Stimulated activated naive CD8-positive, alpha-beta T cell treated with anti-CD3 and anti-CD28 coated beads, Interleukin-15, Interleukin-2, amounts not matched to agents 100 ng/mL and 50 ng/mL, for 24 hours (primary cell): ENCODE data around the gene TPP1.

Experiments
- H3K27ac Mint-ChIP-seq: one replicate; pipeline ENCODE4 v1.8.0; 2021; ENCODE audit warnings: mild to moderate bottlenecking, mixed read lengths
- H3K27me3 Mint-ChIP-seq: one replicate; pipeline ENCODE4 v1.8.0; 2021; ENCODE audit warnings: mixed read lengths
- H3K36me3 Mint-ChIP-seq: one replicate; pipeline ENCODE4 v1.8.0; 2021; ENCODE audit warnings: low read depth, mixed read lengths
- H3K4me1 Mint-ChIP-seq: one replicate; pipeline ENCODE4 v1.8.0; 2021; ENCODE audit warnings: low read depth, mixed read lengths
- H3K4me3 Mint-ChIP-seq: one replicate; pipeline ENCODE4 v1.8.0; 2021; ENCODE audit warnings: mild to moderate bottlenecking, mixed read lengths
- H3K9me3 Mint-ChIP-seq: one replicate; pipeline ENCODE4 v1.8.0; 2021; ENCODE audit warnings: mixed read lengths

Gene TPP1

DNA sequence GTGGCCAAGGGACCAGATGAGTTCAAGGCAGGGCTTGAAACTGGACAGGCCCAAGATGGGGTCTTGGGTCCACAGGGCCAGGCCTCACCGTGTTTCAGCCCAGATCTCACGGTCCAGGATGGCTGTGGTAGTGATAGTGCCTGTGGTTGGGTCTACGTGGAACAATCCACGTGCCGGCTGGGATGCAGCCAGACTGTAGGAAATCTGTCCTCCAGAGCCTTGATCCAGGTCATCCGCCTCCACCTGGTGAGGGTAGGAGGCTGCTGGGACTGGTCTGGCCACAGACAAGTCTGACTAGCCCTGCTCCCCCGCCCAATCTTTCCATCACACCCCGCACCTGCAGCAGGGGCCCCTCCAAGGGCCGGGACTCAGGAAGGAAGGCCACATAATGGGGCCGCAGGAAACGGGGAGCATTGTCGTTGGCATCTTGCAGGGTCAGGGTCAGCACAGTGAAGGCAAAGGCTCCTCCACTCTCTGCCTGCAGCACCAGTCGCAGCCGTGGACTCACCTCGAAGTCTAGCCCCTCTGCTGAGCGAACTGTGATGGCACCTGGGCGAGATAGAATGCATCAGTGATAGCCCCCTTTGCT is 6.7 kb upstream of the TPP1 start:
- no peaks in the 10 kb centered on the region for H3K36me3 Mint-ChIP-seq
- H3K9me3 Mint-ChIP-seq = no peaks in the 10 kb centered on the region
- no peak overlapping the region for H3K27ac Mint-ChIP-seq
- H3K27me3 Mint-ChIP-seq = no peaks in the 10 kb centered on the region
- H3K4me1 Mint-ChIP-seq = peaks cover 16% of the 10 kb centered on the region
- H3K4me3 Mint-ChIP-seq = no peak overlapping the region

GRCh38 chr11:6625156-6625831 is 6.1 kb upstream of the TPP1 start:
- Mint-ChIP-seq H3K27ac (no peak overlapping the region), H3K4me1 (peaks cover 16% of the 10 kb centered on the region), H3K36me3 (no peaks in the 10 kb centered on the region), H3K9me3 (no peaks in the 10 kb centered on the region), H3K27me3 (no peaks in the 10 kb centered on the region), H3K4me3 (no peak overlapping the region)

- Mint-ChIP-seq H3K27ac (no peak overlapping the region), H3K36me3 (no peaks in the 10 kb centered on the region), H3K4me1 (peaks cover 16% of the 10 kb centered on the region), H3K4me3 (no peak overlapping the region), H3K9me3 (no peaks in the 10 kb centered on the region), H3K27me3 (no peaks in the 10 kb centered on the region)
These were observed 4.5 kb upstream of the TPP1 start for GRCh38 chr11:6623391-6624363.

GRCh38 chr11:6622261-6623171 is 3.3 kb upstream of the TPP1 start:
- no peaks in the 10 kb centered on the region for H3K9me3 Mint-ChIP-seq
- no peak overlapping the region for H3K4me3 Mint-ChIP-seq
- H3K27ac Mint-ChIP-seq = no peak overlapping the region
- H3K27me3 Mint-ChIP-seq = no peaks in the 10 kb centered on the region
- H3K36me3 Mint-ChIP-seq = no peaks in the 10 kb centered on the region
- peaks cover 10% of the 10 kb centered on the region for H3K4me1 Mint-ChIP-seq

DNA sequence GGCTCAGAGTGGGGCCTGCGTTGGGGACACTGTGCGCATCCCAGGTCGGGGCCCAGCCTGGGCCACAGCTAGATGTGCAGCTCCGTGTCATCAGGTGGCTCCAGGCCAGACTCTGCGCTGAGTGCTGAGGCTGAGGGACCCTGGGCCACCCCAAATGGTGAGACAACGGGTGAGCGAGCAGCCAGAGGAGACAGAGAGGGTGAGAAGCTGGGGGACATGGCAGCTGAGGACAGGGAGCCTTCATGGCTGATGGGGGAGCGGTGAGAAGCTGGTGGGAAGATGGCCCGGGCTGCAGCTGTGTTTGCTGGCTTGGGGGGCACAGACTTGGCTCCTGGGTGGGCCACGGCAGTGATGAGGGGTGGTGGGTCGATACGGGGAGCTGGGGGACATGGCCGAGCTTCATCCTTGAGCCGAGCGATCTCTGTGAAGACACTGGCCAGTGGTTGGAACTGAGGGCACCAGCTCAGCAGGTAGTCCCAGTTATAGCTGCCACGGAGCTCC is 2.5 kb upstream of the TPP1 start:
- peaks cover 4% of the 10 kb centered on the region for H3K4me1 Mint-ChIP-seq
- no peak overlapping the region for H3K27ac Mint-ChIP-seq
- H3K27me3 Mint-ChIP-seq = no peaks in the 10 kb centered on the region
- no peaks in the 10 kb centered on the region for H3K9me3 Mint-ChIP-seq
- no peak overlapping the region for H3K4me3 Mint-ChIP-seq
- no peaks in the 10 kb centered on the region for H3K36me3 Mint-ChIP-seq

- Mint-ChIP-seq H3K27ac (no peak overlapping the region), H3K36me3 (peaks cover 5% of the 10 kb centered on the region), H3K9me3 (no peaks in the 10 kb centered on the region), H3K27me3 (no peaks in the 10 kb centered on the region), H3K4me1 (peaks cover 10% of the 10 kb centered on the region), H3K4me3 (no peak overlapping the region)
These were observed 1.4 kb upstream of the TPP1 start for GRCh38 chr11:6620636-6621035.

DNA sequence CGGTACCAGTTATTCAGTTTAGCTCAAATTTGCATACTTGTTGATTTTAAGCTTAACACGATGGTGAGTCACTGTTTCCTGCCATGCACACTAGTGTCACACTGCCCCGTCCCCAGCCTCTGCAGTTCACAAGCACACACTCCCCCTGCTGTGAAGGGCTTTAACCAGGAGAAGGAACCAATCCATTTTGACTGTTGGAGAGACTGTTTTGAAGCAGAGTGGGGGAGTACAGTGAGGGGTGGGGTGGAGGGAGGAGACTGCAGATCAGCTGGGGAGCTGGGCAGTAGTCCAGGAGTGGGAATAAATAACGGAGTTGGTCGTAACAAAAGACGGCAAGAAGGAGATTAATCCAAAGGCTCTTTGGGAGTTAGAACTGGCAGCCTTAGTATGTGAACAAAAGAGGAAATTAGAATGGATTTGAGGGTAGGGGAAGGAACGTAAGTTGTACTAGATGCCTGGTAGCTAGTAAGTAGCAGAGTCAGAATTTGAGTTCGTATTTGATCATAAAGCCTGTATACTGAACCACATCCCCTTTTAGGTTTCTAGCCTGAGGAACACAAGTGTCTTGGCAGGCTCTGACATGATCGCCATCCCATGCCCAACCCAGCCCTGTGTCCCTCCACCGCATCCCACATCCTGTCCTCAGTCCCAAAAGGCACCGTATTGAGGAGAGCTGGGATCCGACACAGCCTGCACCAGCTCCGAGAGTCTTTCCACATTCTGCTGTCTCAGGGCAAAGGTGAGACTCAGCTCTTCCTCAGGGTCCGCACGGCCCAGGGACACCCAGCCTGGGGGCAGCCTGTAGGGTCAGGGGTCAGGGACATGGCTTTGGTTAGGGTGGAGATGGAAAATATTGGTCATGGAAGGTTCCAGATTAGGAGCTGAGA is 862 bp downstream of the TPP1 start:
- peaks cover 11% of the 10 kb centered on the region for H3K4me1 Mint-ChIP-seq
- no peak overlapping the region for H3K4me3 Mint-ChIP-seq
- H3K9me3 Mint-ChIP-seq = no peaks in the 10 kb centered on the region
- peaks cover 11% of the 10 kb centered on the region for H3K36me3 Mint-ChIP-seq
- H3K27ac Mint-ChIP-seq = no peak overlapping the region
- H3K27me3 Mint-ChIP-seq = no peaks in the 10 kb centered on the region

DNA sequence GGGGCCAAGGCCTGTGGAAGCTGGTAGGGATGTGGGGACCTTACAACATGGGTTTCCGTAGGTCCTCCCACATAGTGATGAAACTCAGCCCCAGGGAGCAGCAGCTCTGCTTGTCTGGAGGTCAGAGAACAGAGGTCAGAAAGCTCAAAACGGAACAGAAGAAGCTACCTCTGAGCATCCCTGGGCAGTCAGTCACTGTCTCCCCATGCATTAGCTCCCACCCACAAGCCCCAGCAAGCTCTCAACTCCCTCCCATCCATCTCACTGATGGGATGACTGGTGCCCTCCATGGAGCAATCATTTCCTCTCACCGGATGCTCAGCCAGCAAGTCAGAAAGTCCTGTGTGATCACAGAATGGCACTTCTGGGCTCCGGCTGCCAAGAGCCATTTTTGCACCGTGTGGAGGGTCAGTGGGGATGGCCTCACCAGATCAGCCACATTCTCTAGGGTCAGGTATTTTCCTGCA is 1.9 kb downstream of the TPP1 start:
- Mint-ChIP-seq H3K9me3 (no peaks in the 10 kb centered on the region), H3K36me3 (peaks cover 11% of the 10 kb centered on the region), H3K27me3 (no peaks in the 10 kb centered on the region), H3K27ac (no peak overlapping the region), H3K4me1 (peaks cover 11% of the 10 kb centered on the region), H3K4me3 (no peak overlapping the region)

DNA sequence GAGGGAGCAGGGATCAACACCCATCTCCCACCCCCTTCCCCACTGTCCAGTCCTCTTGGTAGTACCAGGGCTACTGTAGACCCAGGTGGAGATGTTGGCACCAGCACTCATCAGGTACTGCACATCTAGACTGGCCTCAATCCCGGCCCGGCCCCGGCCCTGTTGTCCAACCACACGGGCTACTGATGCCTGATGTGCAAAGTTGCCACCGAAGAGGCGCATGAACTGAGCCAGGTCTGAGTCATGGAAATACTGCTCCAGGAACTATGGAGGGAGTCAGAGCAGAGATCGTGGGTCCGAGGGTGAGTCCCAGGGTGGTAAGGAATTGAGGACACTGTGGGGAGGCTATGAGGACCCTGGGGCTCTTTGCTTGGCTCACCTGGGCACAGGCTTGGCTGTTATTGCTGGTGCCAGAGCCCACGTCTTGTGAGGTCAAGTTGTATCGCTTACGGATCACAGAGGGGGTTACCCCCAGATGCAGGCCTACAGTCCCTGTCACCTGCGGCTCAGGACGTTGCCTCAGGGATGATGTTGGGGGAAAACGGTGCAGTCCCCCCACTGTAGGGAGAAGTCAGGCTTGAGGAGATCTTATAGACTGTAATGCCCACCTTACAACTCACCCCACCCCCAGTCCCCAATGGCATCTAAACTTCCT is 2.5 kb downstream of the TPP1 start:
- H3K9me3 Mint-ChIP-seq = no peaks in the 10 kb centered on the region
- no peaks in the 10 kb centered on the region for H3K27me3 Mint-ChIP-seq
- H3K27ac Mint-ChIP-seq = no peak overlapping the region
- peaks cover 11% of the 10 kb centered on the region for H3K36me3 Mint-ChIP-seq
- peaks cover 11% of the 10 kb centered on the region for H3K4me1 Mint-ChIP-seq
- no peak overlapping the region for H3K4me3 Mint-ChIP-seq

DNA sequence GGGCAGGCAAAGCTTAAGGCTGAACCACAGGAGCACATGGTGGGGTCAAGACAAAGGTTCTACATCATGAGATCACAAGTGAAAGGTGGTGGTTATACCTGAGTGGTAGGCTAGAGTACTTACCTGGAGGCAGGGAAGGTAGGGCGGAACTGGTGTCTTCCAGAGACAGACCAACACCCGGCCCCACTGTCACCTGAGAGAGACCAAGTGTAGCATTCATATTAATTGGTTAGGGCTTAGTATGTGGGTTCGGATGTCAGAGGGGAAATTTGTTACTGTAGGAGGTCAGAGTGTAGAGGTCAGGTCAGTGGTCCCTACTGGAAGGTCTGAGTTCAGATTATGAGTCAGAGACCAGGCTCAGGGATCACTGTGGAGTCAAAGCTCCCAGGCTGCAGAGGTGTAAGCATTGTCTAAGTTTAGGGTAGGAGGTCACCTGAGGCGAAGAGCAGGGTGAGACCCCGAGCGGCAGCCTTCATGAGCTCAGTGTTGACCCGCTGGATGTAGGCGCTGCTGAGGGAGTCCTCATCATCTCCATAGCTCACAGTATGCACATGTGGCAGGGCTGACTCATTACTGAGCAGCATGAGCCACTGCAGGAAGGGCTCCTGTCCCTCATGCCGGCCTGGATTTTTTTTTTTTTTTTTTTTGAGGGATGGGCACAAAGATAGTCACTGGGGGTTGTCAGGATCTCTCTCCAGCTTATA is 3.2 kb downstream of the TPP1 start:
- no peak overlapping the region for H3K4me3 Mint-ChIP-seq
- peaks cover 14% of the 10 kb centered on the region for H3K36me3 Mint-ChIP-seq
- H3K27ac Mint-ChIP-seq = peak overlapping the region; percentile 21

DNA sequence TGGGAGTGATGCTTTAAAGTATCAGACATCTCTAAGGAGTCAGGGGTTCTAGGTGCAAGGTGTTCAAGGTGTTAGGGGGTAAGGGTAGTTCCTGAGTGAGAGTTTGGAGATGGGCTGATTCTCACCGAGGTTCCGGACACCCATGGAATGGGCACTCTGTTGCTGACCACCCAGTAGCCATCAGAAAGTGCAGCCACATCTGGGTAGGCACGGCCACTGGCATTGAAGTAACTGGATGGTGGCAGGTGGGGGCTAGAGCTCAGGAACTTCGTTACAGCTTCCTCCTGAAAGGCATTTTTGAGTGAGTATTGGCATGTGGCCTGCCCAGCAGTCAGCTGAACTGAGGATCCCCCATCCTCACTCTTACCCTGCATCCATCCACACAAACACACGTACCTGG is 4.2 kb downstream of the TPP1 start:
- H3K9me3 Mint-ChIP-seq = no peaks in the 10 kb centered on the region
- H3K4me3 Mint-ChIP-seq = no peak overlapping the region
- no peaks in the 10 kb centered on the region for H3K27me3 Mint-ChIP-seq
- H3K27ac Mint-ChIP-seq = no peak overlapping the region
- peaks cover 26% of the 10 kb centered on the region for H3K4me1 Mint-ChIP-seq
- peaks cover 24% of the 10 kb centered on the region for H3K36me3 Mint-ChIP-seq

More for the DNA sequence above, 3.2 kb downstream of the TPP1 start:
- H3K4me1 Mint-ChIP-seq = peaks cover 16% of the 10 kb centered on the region
- H3K27me3 Mint-ChIP-seq = no peaks in the 10 kb centered on the region
- H3K9me3 Mint-ChIP-seq = no peaks in the 10 kb centered on the region

- H3K27me3 Mint-ChIP-seq = no peaks in the 10 kb centered on the region
- H3K9me3 Mint-ChIP-seq = no peaks in the 10 kb centered on the region
- H3K27ac Mint-ChIP-seq = no peak overlapping the region
- peaks cover 30% of the 10 kb centered on the region for H3K36me3 Mint-ChIP-seq
- no peak overlapping the region for H3K4me3 Mint-ChIP-seq
- peaks cover 32% of the 10 kb centered on the region for H3K4me1 Mint-ChIP-seq
These were observed 4.8 kb downstream of the TPP1 start for GRCh38 chr11:6614446-6614845.
